ENCODE data around the gene CHRNA7.
"Not testable (repeated sequence)": the region's sequence is repeated elsewhere in the genome, so short reads cannot be mapped to it uniquely, and the experiment has no call there.

CHRNA7 gene

DNA sequence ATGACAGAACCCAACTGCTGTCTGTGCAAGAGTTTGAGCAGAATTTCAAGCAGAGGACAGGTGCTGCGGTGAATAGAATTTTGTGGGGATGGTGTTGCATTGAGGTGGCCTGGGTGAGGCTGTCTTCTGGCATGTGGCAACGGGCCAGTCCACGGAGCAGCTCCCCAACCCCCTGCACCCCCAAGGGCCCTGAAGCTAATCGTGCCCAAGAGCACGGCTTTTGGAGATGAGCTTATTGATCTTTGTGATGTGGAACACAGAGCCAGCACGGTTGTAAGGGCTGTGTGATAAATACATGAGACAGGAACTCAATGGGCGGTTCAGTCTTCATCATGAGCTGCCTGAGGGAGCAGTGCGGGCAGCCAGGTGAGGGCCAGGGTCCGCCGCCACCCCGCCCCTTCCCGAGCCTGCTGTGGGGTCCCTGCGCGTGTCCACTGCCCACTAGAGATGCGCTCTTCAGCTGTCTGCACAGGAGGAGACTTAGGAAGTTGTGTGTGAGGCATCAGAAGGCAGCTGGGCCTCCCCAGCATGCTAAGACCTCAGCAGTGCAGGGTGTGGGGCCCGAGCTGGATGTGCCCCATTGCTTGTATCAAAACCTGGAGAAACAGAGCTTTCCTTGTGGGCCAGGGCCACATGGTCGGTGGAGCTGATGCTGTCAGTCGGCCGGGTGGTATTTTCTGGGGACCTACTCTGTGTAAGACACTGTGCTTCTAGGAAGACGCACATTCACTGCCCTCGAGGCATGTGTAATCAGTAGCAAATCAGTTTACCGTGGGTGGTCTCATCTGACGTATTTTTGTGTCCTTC, 90.5 kb downstream of the CHRNA7 start:
- DNase-seq = no peak

DNA sequence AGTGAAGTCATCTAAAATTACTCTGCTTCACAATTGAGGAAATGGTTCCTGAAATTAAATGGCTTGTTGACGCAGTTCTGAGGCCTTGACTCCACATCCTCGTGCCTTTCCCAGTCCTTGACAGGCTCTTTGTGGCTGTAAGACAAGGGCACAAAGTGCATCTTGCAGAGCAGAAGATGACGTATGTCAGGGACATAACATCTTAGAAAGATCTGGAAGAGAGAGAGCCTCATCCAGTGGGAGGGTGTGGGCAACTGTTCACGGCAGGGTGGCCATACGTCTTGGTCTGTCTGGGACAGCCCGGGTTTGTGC, 91.0 kb downstream of the CHRNA7 start:
- DNase-seq = no peak

DNA sequence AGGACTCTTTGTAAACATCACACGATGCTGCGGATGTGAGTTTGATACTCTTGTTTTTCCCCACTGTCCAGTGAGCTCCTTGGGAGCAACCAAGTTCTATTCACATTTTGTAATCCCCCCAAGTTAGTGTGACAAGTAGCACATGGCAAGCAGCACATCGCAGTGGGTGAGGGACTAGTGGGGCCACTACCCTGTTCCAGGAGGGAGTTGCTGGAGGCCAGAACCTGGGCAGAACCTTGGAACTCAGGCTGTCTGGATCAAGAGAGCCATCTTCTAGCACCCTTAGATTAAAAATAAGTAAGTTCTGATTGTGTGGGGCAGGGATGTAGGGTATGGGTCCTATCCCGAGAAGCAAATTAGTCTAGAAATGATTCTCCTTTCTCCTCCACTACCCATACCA, 91.7 kb downstream of the CHRNA7 start:
- no peak for DNase-seq

- DNase-seq = no peak
These were observed 93.2 kb downstream of the CHRNA7 start for GRCh38 chr15:32123473-32123872.

GRCh38 chr15:32124726-32125125, 94.4 kb downstream of the CHRNA7 start:
- no peak for DNase-seq

GRCh38 chr15:32125595-32125994, 95.3 kb downstream of the CHRNA7 start:
- DNase-seq = no peak

DNA sequence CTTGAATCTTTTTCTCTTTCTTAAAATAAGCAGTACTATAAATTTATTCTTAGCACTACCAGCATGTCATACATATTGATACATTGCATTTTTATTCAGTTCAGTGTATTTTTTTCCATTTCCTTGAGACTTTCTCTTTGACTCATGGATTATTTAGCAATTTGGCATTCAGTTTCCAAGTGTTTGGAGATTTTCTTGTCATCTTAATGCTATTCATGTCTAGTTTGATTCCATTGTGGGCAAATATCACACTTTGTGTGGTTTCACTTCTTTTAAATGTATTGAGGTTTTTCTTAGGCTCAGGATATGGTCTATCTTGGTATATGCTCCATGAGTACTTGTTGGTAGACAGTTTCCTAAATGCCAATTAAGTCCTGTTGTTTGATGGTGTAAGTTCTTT, 99.5 kb downstream of the CHRNA7 start:
- no peak for DNase-seq

GRCh38 chr15:32130823-32131222, 100.5 kb downstream of the CHRNA7 start:
- no peak for DNase-seq

DNA sequence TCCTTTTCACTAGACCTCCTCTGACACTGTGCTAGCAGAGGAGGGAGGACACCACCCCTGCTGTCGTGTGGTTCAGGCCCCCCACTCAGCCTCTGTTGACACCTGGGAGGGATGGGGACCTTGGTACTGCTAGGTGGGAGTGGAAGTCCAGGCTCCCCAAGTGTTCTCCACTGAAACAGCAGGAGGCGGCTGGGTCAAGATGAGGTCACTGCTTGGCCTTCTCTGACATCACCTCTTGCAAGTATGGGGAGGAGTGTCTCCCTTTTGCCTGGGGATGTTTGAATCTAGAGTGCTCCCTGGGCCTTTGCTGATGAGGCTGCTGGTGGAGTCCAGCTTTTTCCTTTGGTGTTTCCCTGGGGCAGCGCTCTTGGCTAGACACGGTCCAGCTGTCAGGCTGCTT, 101.5 kb downstream of the CHRNA7 start:
- no peak for DNase-seq

DNA sequence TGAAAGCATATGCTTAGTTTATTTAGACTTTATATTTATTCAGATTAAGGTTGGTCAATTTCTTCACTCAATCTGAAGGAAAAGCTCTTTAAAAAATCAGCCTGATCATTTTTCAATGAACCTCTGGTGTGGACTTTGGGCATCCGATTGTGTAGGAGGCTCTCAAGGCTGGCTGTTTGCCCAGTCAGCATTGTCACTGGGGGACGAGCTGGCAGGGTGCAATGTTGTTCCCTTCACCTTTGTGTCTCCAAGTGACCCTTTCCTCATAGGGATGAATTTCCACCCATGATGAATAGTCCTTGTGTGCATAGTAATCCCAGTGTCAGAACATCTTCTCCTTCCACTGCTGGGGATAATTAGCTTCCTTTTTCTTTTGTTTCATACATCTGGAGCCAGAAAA, 102.5 kb downstream of the CHRNA7 start:
- DNase-seq = no peak

GRCh38 chr15:32134842-32135241, 104.5 kb downstream of the CHRNA7 start:
- no peak for DNase-seq

DNA sequence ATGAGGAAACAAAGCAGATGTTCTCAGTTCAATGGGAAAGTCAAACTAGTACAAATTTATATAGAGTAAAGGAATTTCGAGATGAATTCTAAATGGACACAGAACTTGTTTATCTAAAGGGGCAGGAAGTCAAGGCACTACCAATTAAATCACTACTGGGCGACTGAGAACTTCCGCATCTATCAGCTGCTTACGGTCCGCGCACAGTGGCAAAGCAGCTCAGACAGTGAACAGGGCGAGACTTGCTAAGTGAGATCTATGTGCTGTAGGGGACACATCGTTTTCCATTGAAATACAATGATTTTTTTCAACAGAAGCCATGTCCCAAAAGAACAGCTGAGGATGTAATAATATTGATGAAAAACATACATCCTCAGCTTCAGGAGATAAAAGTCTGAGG, 105.0 kb downstream of the CHRNA7 start:
- no peak for DNase-seq

DNA sequence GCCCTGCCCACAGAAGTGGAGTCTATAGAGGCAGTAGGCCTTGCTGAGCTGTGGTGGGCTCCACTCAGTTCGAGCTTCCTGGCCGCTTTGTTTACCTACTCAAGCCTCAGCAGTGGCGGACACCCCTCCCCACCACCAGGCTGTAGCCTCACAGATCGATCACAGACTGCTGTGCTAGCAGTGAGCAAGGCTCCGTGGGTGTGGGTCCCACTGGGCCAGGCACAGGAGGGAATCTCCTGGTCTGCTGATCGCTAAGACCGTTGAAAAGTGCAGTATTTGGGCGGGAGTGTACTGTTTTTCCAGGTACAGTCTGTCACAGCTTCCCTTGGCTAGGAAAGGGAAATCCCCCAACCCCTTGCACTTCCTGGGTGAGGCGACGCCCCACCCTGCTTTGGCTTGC, 115.2 kb downstream of the CHRNA7 start:
- not testable (repeated sequence) for DNase-seq

DNA sequence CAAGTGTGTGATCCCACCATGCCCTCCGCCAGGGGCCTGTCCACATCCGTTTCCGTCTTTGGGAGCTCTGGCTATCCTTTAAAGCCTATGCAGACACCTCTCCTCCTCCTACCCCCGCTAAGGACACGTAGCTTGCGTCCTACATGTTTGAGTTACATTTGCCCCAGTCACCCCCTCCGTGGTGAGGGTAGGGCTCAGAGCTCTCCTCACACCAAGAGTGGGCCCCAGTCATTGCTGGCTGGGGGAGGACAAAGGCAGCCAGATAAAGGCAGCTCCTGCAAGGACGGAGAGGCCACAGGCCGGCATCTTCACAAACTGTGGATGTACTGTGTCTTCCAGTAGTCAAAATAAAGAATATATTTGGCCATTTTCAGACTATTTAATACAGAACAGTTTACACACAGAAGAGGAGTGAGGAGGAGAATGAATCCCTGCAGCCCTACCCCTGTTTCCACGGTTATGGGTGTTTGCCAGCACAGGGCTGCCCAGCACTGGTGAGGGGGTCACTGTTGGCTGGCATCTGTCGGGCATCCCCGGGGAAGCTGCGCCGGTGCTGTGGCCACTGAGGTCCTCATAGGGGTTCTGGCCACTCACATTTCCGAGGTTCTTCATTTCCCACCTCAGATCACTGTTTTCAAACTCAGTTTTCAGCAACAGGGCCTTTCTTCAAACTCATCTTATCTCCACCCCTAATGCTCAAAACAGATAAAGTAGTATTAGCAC, 118.7 kb downstream of the CHRNA7 start:
- no peak for DNase-seq

GRCh38 chr15:32152574-32152973, 122.3 kb downstream of the CHRNA7 start:
- no peak for DNase-seq

DNA sequence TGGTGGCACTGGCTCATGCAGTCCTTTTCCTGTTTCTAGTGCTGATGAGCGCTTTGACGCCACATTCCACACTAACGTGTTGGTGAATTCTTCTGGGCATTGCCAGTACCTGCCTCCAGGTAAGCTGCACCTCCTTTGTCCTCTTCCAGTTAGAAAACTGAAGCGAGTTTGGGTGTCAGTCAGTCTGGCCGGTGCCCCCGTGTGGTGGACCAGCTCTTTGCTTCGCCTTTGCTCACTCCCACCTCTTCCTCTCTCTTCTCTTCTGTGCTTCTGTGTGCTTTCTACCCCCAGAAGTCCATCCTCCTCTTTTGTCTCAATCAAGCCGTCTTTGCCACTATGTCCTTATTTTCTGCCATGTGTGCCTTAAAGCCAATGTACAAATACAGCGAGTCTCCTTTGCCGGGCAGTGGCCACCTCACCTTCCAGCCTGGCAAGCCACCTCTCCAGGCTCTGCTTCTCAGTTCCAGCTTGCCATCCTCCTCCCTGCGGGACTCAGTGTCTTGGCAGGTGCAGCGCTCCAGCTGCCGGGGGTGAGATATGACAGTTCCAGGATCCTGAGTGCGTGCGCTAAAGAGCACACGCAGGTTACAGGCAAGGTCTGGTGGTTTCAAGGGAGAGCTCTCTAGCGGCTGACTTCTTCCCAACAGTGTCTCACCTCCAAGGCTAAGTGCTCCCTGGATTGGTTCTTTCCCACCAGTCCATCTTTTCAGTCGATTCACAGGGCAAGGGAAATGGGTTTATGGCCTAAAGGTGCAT, 123.7 kb downstream of the CHRNA7 start:
- not testable (repeated sequence) for DNase-seq

DNA sequence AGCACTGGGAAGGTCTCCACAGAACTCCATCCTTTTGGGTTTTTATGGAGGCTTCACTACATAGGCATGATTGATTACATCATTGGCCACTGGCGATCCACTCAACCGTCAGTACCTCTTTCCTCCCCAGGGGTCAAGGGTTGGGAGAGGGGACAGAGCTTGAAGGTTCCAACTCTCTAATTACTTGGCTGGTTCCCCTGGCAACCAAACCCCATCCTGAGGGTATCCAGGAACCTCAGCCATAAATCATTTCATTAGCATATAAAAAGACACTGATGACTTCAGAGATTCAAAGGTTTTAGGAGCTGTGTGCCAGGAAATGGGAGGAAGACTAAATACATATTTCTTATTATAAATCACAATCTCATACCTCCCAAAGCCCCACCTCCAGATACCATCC, 131.8 kb downstream of the CHRNA7 start:
- not testable (repeated sequence) for DNase-seq

DNA sequence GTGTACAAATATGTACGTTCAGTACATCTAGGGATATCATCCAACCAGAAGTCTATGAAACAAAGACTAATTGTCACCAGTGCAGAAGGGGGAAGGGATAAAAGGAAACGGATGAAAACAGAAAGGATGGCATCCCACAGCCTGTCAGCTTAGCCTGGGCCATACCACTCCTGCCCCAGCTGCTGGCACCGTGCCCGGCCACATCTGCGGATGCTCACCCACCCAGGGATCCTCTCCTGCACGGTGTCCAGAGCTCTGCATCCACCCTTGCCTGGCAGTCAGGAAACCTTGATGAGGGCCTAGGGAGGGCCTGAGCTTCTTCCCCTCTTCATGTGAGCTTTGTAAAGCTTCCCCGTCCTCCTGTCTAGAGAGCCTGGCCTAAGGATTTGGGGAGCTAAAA, 133.8 kb downstream of the CHRNA7 start:
- not testable (repeated sequence) for DNase-seq

- not testable (repeated sequence) for DNase-seq
These were observed 134.4 kb downstream of the CHRNA7 start for GRCh38 chr15:32164747-32165146.

DNA sequence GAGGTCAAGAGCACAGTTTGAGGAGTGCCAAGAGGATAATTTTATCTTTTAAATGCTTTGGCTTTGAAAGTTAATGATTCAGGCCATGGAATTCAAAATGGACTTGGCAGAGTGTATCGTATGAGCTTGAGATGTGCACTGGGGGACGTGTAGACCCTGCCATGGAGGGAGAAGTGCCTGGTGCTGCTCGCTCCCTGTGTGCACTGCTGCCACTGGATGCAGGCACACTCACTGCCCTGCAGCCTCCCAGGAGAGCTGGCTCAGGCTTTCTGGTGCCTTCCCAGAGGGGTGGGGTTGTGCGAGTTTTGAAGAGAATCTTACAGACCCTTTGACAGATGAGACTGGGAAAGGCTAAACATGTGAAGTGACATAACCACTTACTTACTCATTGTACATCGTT, 135.5 kb downstream of the CHRNA7 start:
- DNase-seq = not testable (repeated sequence)

DNA sequence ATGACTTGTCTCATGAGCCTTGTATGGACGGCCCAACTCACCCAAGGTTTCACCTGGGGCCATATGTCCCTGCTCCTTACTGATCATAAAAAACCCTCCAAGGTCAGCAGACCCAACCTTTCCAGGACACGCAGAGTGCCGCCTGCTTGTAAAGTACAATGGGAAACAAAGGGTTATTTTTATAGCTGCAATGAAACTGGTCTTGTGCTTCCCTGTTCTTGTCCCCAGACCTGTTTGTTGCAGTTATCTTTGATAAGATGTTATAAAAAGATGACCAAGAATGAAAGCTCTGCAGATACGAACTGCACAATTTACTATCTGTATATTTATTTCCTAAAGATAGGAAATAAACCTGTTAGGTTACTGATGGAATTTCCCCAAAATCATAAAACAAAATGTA, 136.0 kb downstream of the CHRNA7 start:
- DNase-seq = not testable (repeated sequence)

- DNase-seq = not testable (repeated sequence)
These were observed 137.6 kb downstream of the CHRNA7 start for GRCh38 chr15:32167913-32168312.

DNA sequence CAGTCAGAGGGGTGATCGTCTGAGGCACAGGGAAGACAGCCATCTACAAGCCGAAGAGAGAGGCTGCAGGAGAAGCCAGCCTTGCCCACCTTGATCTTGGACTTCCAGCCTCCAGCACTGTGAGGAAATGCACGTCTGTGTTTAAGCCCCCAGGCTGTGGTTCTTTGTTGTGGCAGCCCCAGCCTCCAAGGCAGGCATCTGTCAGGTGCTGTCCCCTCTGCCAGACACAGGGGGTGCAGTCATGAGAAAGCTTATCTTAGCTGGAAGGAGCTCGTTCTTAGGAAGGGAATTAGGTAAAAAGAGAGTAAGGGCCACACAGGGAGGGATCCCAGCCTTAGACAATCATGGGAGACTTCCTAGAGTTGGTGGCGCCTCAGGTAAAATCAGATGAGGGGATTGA, 150.3 kb downstream of the CHRNA7 start:
- not testable (repeated sequence) for DNase-seq

- not testable (repeated sequence) for DNase-seq
These were observed 163.5 kb downstream of the CHRNA7 start for GRCh38 chr15:32193780-32194179.
